GM18870 (cell line): Measurements from ENCODE around the gene ACVR2A.

Experiments used
- ATAC-seq: cut with Tn5 transposase; IDR thresholded peaks from one replicate; pipeline ENCODE4 v1.9.1; 2021; ENCODE audit warnings: moderate library complexity; ENCODE audit not compliant: unreplicated experiment

The ACVR2A gene

GRCh38 chr2:147854557-147855134 is 9.8 kb downstream of the ACVR2A start:
- ATAC-seq: no peak

GRCh38 chr2:147855316-147855715 is 10.5 kb downstream of the ACVR2A start:
- ATAC-seq: no peak

- no peak for ATAC-seq
Measured at GRCh38 chr2:147855977-147856376, 11.1 kb downstream of the ACVR2A start.

GRCh38 chr2:147860009-147860408 is 15.2 kb downstream of the ACVR2A start:
- ATAC-seq: no peak

GRCh38 chr2:147862859-147863516 is 18.2 kb downstream of the ACVR2A start:
- no peak for ATAC-seq

- ATAC-seq: no peak
Measured at GRCh38 chr2:147863835-147864234, 19.0 kb downstream of the ACVR2A start.

GRCh38 chr2:147865560-147865959 is 20.7 kb downstream of the ACVR2A start:
- no peak for ATAC-seq

- no peak for ATAC-seq
Measured at GRCh38 chr2:147867050-147867449, 22.2 kb downstream of the ACVR2A start.

- no peak for ATAC-seq
Measured at GRCh38 chr2:147869934-147870333, 25.1 kb downstream of the ACVR2A start.

GRCh38 chr2:147872967-147873366 is 28.1 kb downstream of the ACVR2A start:
- no peak for ATAC-seq

- no peak for ATAC-seq
Measured at GRCh38 chr2:147873859-147874483, 29.1 kb downstream of the ACVR2A start.

GRCh38 chr2:147879846-147880245 is 35.0 kb downstream of the ACVR2A start:
- no peak for ATAC-seq

GRCh38 chr2:147882631-147883030 is 37.8 kb downstream of the ACVR2A start:
- ATAC-seq: no peak

GRCh38 chr2:147884830-147885229 is 40.0 kb downstream of the ACVR2A start:
- ATAC-seq: no peak

GRCh38 chr2:147886136-147886535 is 41.3 kb downstream of the ACVR2A start:
- no peak for ATAC-seq

GRCh38 chr2:147888680-147889079 is 43.9 kb downstream of the ACVR2A start:
- ATAC-seq: peak; percentile 67

GRCh38 chr2:147904051-147904450 is 59.2 kb downstream of the ACVR2A start:
- ATAC-seq: no peak

- ATAC-seq: no peak
Measured at GRCh38 chr2:147909178-147909577, 64.3 kb downstream of the ACVR2A start.

GRCh38 chr2:147910990-147911473 is 66.2 kb downstream of the ACVR2A start:
- ATAC-seq: no peak

- no peak for ATAC-seq
Measured at GRCh38 chr2:147913701-147914480, 69.1 kb downstream of the ACVR2A start.

- ATAC-seq: no peak
Measured at GRCh38 chr2:147916067-147916466, 71.2 kb downstream of the ACVR2A start.
